Osteoblast (primary cell): ENCODE data around the gene INA. TPM values are rescaled to one million over a fixed set of nuclear protein-coding genes. Genes with fewer than 3 reads are reported as not detected.

Experiments used
- DNase-seq: peaks from one replicate; pipeline ENCODE4 v3.0.0; 2011; ENCODE audit warnings: low spot score, mixed read lengths; ENCODE audit not compliant: insufficient read length; ENCODE audit errors: missing footprints
- H2AFZ ChIP-seq: 2 replicates; pipeline ENCODE4 v1.6.0; 2011; ENCODE audit warnings: mild to moderate bottlenecking, low read length
- H3K27ac ChIP-seq: 2 replicates; pipeline ENCODE4 v1.5.1; 2011; ENCODE audit warnings: mild to moderate bottlenecking, low read depth, low read length, moderate library complexity
- H3K27me3 ChIP-seq: 2 replicates; pipeline ENCODE4 v1.6.0; 2012; ENCODE audit warnings: mild to moderate bottlenecking, control low read depth, inconsistent platforms, low read length, moderate library complexity; ENCODE audit not compliant: insufficient read depth
- H3K36me3 ChIP-seq: 2 replicates; pipeline ENCODE4 v1.5.1; 2011; ENCODE audit warnings: mild to moderate bottlenecking, low read length, control low read depth, moderate library complexity; ENCODE audit not compliant: insufficient read depth
- H3K4me1 ChIP-seq: 2 replicates; pipeline ENCODE4 v1.5.1; 2011; ENCODE audit warnings: mild to moderate bottlenecking, low read length, control low read depth, moderate library complexity; ENCODE audit not compliant: insufficient read depth
- H3K4me2 ChIP-seq: 2 replicates; pipeline ENCODE4 v1.6.0; 2011; ENCODE audit warnings: mild to moderate bottlenecking, low read length; ENCODE audit not compliant: insufficient read depth
- H3K4me3 ChIP-seq: fragments of 200-600 bp; sonication (generic); 3 replicates; pipeline ENCODE4 v1.5.1; 2012; ENCODE audit warnings: mild to moderate bottlenecking, low read length, inconsistent platforms; ENCODE audit not compliant: insufficient read depth
- H3K79me2 ChIP-seq: 2 replicates; pipeline ENCODE4 v1.6.0; 2012; ENCODE audit warnings: mild to moderate bottlenecking, low read length, control low read depth, inconsistent platforms; ENCODE audit not compliant: insufficient read depth
- H3K9me3 ChIP-seq: 2 replicates; pipeline ENCODE4 v1.5.1; 2011; ENCODE audit warnings: low read depth, low read length, control low read depth
- H4K20me1 ChIP-seq: 2 replicates; pipeline ENCODE4 v1.6.0; 2012; ENCODE audit warnings: mild to moderate bottlenecking, low read length, control low read depth; ENCODE audit not compliant: insufficient read depth
- CTCF ChIP-seq: IDR thresholded peaks from 2 replicates; pipeline ENCODE4 v1.5.1; 2011; ENCODE audit warnings: mild to moderate bottlenecking, low read depth, low read length, moderate library complexity; ENCODE audit errors: extremely low read depth
- total RNA-seq: library from RNA; depleted of rRNA; stranded (reverse); fragments of >200 nt; gene quantifications from 2 replicates; pipeline ENCODE4 v1.2.3, GENCODE V29; 2012

INA gene
- total RNA-seq, 1 donor, result 0.36 TPM

- peaks cover 73% of the 10 kb centered on the region for H3K27me3 ChIP-seq
- H4K20me1 ChIP-seq, result no peaks in the 10 kb centered on the region
- no peaks in the 10 kb centered on the region for H3K9me3 ChIP-seq
- no peak overlapping the region for H3K4me2 ChIP-seq
- no peaks in the 10 kb centered on the region for H3K4me1 ChIP-seq
- no peak overlapping the region for H3K27ac ChIP-seq
- no peak for DNase-seq
- H3K79me2 ChIP-seq, result no peaks in the 10 kb centered on the region
- H3K36me3 ChIP-seq, result no peaks in the 10 kb centered on the region
- no peak overlapping the region for H3K4me3 ChIP-seq
- TF ChIP-seq CTCF, result no peak
- no peak overlapping the region for H2AFZ ChIP-seq
Observed at GRCh38 chr10:103284170-103284569, 7.2 kb downstream of the INA start.

DNA sequence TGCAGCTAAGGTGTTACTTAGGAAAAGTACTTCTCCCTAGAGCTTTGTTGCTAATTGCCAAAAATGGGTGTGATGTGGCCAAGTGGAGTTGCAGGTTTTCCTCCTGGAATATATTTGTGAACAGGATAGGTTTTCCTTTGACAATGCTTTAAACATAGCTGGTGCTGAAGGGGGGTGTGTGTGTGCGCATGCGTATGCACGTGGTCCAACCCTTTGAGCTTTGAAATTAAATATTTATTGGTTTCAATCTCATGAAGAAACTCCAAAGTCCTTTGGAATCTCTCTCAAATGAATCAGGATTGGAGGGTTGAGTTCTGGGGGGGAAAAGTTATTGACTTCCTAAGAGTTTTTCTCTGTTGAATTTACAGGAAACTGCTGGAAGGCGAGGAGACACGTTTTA, 11.1 kb downstream of the INA start:
- H3K9me3 ChIP-seq, result no peaks in the 10 kb centered on the region
- H3K27ac ChIP-seq, result no peak overlapping the region
- H3K4me3 ChIP-seq, result no peak overlapping the region
- no peak overlapping the region for H2AFZ ChIP-seq
- H3K27me3 ChIP-seq, result peaks cover 48% of the 10 kb centered on the region
- no peaks in the 10 kb centered on the region for H3K36me3 ChIP-seq
- no peaks in the 10 kb centered on the region for H3K4me1 ChIP-seq
- no peaks in the 10 kb centered on the region for H4K20me1 ChIP-seq
- DNase-seq, result no peak
- no peak for TF ChIP-seq CTCF
- no peaks in the 10 kb centered on the region for H3K79me2 ChIP-seq
- no peak overlapping the region for H3K4me2 ChIP-seq

DNA sequence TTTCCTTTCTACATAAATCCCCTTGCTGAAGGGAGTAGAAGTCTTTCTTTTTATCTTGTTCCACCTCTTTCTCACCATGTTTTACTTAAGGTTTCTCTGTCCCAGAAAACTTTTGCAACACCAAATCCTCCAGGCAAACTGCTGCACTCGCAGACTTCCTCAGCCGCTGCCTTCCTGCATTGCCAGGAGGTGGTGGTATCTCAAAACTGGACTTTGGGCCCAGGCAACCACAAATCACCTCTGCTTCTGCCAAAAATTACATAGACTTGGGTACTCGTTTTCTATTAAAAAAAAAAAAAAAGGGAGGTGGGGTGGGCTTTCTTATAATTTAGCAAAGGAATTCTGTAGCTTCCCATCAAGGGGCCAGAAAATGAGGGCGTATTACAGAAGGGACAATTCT, 14.7 kb downstream of the INA start:
- H3K36me3 ChIP-seq, result no peaks in the 10 kb centered on the region
- TF ChIP-seq CTCF, result no peak
- H3K27ac ChIP-seq, result no peak overlapping the region
- H3K4me2 ChIP-seq, result no peak overlapping the region
- H3K4me1 ChIP-seq, result peaks cover 10% of the 10 kb centered on the region
- H3K4me3 ChIP-seq, result no peak overlapping the region
- no peaks in the 10 kb centered on the region for H3K79me2 ChIP-seq
- DNase-seq, result no peak
- H2AFZ ChIP-seq, result no peak overlapping the region
- H3K27me3 ChIP-seq, result peaks cover 35% of the 10 kb centered on the region
- no peaks in the 10 kb centered on the region for H4K20me1 ChIP-seq
- no peaks in the 10 kb centered on the region for H3K9me3 ChIP-seq

DNA sequence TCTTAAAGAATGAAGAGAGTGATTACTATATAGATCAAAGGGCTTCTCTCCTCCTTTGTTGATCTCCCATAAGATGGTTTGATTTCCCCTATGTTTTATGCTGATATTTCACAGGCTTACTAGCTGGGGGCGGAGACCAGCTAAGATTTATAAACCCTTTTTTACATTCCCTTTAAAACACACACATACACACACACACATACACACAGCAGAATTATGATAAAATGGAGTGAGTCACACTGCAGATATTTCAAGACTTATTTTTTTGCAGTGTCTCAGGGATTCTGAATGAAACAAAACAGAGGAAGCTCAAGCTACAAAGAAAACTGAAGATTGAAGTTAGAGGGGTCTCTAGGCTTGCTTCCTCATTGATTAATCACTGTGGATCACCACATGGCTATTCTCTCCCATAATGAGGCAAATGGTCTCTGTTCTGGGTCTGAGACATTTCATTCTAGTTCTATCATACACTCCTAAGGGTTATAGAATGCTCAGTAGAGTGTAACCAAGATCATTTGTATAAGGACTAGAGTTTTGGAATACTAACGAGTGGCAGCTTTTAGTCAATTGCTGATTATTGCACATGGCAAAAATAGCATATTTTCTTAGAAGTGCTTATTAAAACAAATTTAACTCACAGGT, 18.6 kb downstream of the INA start:
- peak; percentile 81 for DNase-seq
- no peaks in the 10 kb centered on the region for H4K20me1 ChIP-seq
- no peak for TF ChIP-seq CTCF
- no peak overlapping the region for H3K4me3 ChIP-seq
- no peaks in the 10 kb centered on the region for H3K36me3 ChIP-seq
- H3K27me3 ChIP-seq, result no peaks in the 10 kb centered on the region
- H2AFZ ChIP-seq, result no peak overlapping the region
- no peaks in the 10 kb centered on the region for H3K79me2 ChIP-seq
- no peaks in the 10 kb centered on the region for H3K9me3 ChIP-seq
- no peak overlapping the region for H3K27ac ChIP-seq
- H3K4me2 ChIP-seq, result peak overlapping the region; percentile 56
- peaks cover 10% of the 10 kb centered on the region for H3K4me1 ChIP-seq
